Gastrocnemius medialis (tissue), 4 donors: ENCODE measurements around the gene DNAAF1. TPM values are rescaled to one million over a fixed set of nuclear protein-coding genes. Genes with fewer than 3 reads are reported as not detected.
"Not testable (repeated sequence)": the region's sequence is repeated elsewhere in the genome, so short reads cannot be mapped to it uniquely, and the experiment has no call there.

Experiments
- ATAC-seq, 2 donors: fragments of 150-250 bp; one replicate each; pipeline ENCODE4 v1.9.1; 2016
- DNase-seq, 2 donors: peaks; one replicate each; pipeline ENCODE4 v3.0.0-alpha.2; 2019
- H3K27ac ChIP-seq, 4 donors: fragments of 200-600 bp; sonication (generic); 1 replicate in 1 of 4; 2 replicates in 3 of 4; pipeline ENCODE4 v1.5.1; 2016 to 2018; ENCODE audit warnings: mild to moderate bottlenecking in 2 of 4, moderate library complexity in 1 of 4
- H3K27me3 ChIP-seq, 3 donors: fragments of 200-600 bp; sonication (generic) in 2 of 3; 1 replicate in 1 of 3; 2 replicates in 2 of 3; pipeline versions ENCODE4 v1.5.1 to v1.6.0; 2016 to 2019; ENCODE audit warnings: mild to moderate bottlenecking in 1 of 3, moderate library complexity in 1 of 3
- H3K36me3 ChIP-seq, 2 donors: fragments of 200-600 bp; sonication (generic) in 1 of 2; one replicate each; pipeline ENCODE4 v1.5.1; 2017 to 2018
- H3K4me1 ChIP-seq, 2 donors: fragments of 200-600 bp; sonication (generic) in 1 of 2; one replicate each; pipeline ENCODE4 v1.5.1; 2016 to 2017; ENCODE audit warnings: mild to moderate bottlenecking in 2 of 2
- H3K4me3 ChIP-seq, 4 donors: fragments of 200-600 bp; sonication (generic) in 3 of 4; 1 replicate in 1 of 4; 2 replicates in 3 of 4; pipeline ENCODE4 v1.5.1; 2016 to 2019; ENCODE audit warnings: mild to moderate bottlenecking in 2 of 4
- H3K9me3 ChIP-seq, 3 donors: fragments of 200-600 bp; sonication (generic) in 2 of 3; 1 replicate in 1 of 3; 2 replicates in 2 of 3; pipeline ENCODE4 v1.5.1; 2016 to 2019
- POLR2A ChIP-seq, 2 donors: fragments of 450-650 bp; IDR thresholded peaks; one replicate each; pipeline ENCODE4 v1.6.1; 2017; ENCODE audit warnings: antibody characterized with exemption in 2 of 2, mild to moderate bottlenecking in 2 of 2, moderate library complexity in 2 of 2
- in situ Hi-C, 4 donors: fragments of 200-750 bp; cut with MboI; loops; one replicate each; pipeline versions ENCODE4 v1.15.0 to v1.8.0; 2017; ENCODE audit warnings: low sequenced_read_pairs in 4 of 4
- intact Hi-C: fragments of 100-400 bp; cut with DNase I; formaldehyde crosslinking; loops from one replicate; pipeline ENCODE4 v1.15.1; 2023; ENCODE audit warnings: low total_unique reads
- total RNA-seq, 4 donors: library from RNA; depleted of rRNA; stranded (reverse); fragments of >200 nt; gene quantifications; one replicate each; pipeline versions ENCODE4 v1.1.0 to v1.2.3, GENCODE V29; 2016
- TF ChIP-seq, protein P1 (sequence below), 5 experiments: fragments of 450-650 bp in 3 of 5; fragments of 200-600 bp in 2 of 5; sonication (generic) in 2 of 5; IDR thresholded peaks in 4 of 5; conservative IDR thresholded peaks in 1 of 5; 1 replicate in 4 of 5; 2 replicates in 1 of 5; pipeline ENCODE4 v1.5.1; 2016 to 2019; ENCODE audit warnings: antibody characterized with exemption in 5 of 5, mild to moderate bottlenecking in 3 of 5, moderate library complexity in 3 of 5

DNAAF1 gene
- total RNA-seq, 4 donors from 2014 or later: not detected

DNA sequence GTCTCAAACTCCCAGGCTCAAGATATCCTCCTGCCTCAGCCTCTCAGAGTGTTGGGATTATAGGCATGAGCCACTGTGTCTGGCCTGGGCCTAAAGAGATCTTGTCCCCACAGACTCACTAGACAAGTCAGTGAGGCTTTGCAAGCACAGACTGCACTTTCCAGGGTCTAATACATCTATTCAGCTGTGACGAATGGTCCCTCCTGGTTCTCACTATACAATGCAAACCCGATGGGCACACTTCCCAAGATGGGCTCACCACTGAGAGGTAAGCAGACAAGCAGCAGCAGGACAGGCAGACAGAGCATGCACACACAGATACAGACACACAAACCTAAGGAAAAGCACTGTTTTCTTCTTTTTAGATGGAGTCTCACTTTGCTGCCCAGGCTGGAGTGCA, 37.2 kb upstream of the DNAAF1 start:
- no peak for TF ChIP-seq POLR2A (IDR thresholded peaks at IDR 0.05)
- TF ChIP-seq, protein P1, sequence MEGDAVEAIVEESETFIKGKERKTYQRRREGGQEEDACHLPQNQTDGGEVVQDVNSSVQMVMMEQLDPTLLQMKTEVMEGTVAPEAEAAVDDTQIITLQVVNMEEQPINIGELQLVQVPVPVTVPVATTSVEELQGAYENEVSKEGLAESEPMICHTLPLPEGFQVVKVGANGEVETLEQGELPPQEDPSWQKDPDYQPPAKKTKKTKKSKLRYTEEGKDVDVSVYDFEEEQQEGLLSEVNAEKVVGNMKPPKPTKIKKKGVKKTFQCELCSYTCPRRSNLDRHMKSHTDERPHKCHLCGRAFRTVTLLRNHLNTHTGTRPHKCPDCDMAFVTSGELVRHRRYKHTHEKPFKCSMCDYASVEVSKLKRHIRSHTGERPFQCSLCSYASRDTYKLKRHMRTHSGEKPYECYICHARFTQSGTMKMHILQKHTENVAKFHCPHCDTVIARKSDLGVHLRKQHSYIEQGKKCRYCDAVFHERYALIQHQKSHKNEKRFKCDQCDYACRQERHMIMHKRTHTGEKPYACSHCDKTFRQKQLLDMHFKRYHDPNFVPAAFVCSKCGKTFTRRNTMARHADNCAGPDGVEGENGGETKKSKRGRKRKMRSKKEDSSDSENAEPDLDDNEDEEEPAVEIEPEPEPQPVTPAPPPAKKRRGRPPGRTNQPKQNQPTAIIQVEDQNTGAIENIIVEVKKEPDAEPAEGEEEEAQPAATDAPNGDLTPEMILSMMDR (IDR thresholded peaks at IDR 0.05 in 4 of 5, conservative IDR thresholded peaks at IDR 0.05 in 1 of 5): no peak
- intact Hi-C loops: loop anchor here (5.0 kb wide), 2 partner anchors 34 to 211 kb away; partner anchors contain the start of gene MLYCD
- ATAC-seq (no peak), DNase-seq (no peak)
- in situ Hi-C loops: no loop called here
- Histone ChIP-seq H3K9me3 (no peaks in the 10 kb centered on the region), H3K27ac (peak overlapping the region; percentile 72 to 86 (median 79)), H3K4me3 (no peak overlapping the region), H3K27me3 (no peaks in the 10 kb centered on the region), H3K36me3 (no peaks in the 10 kb centered on the region), H3K4me1 (peaks cover 47 to 57% of the 10 kb centered on the region in 2 donors)

DNA sequence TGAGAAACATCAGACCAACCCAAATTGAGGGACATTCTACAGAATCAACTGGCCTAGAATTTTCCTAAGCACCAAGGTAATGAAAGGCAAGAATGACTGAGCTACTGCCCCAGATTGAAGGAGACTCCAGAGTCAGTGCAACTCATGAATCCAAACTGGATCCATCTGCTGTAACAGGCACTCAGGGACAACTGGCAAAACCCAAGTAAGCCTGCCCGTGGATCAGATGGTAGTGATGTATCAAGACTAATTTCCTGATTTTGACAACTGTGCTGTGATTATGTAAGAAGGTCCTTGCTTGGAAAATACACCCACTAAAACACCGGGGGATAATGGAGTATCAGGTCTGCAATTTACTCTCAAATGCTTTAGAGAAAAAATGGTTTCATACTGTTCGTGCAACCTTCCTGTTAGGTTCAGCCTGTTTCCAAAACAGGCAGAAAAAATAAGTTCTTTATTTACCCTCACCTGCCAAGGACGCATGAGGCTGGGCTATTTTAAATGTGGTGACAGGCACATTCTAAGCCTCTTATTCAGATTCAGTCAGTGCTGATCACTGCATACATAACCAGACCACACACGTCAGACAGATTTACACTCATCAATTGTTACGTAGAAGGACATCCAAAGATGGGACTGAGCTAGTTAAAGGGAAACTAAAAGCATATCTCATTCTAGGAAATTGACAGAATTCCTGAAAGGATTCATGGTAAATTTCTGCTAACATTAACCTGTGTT, 35.3 kb upstream of the DNAAF1 start:
- peak overlapping the region; percentile 72 to 86 (median 79) for H3K27ac ChIP-seq

DNA sequence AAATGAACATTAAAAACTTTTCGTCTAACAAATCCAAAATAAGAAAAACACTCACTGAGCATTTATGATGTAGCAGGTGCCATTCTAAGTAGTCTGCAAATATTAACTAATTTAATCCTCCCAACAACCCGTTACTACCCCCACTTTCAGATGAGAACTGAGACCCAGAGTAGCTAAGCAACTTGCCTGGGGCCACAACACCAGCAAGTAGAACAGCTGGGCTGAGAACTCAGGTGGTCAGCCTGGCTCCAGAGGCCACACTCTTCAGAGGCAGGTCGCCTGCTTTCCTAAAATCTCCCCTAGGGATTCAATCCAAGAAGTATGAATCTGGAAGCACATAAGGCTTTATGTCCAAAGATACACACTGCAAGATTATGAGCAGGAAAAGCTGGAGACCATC, 34.6 kb upstream of the DNAAF1 start:
- no peak for DNase-seq
- Histone ChIP-seq H3K4me1 (peaks cover 64% of the 10 kb centered on the region in 2 donors), H3K27ac (peak overlapping the region; percentile 72 to 86 (median 79)), H3K27me3 (no peaks in the 10 kb centered on the region), H3K36me3 (no peaks in the 10 kb centered on the region), H3K9me3 (no peaks in the 10 kb centered on the region), H3K4me3 (no peak overlapping the region)
- TF ChIP-seq, protein P1 (IDR thresholded peaks at IDR 0.05 in 4 of 5, conservative IDR thresholded peaks at IDR 0.05 in 1 of 5): no peak
- TF ChIP-seq POLR2A (IDR thresholded peaks at IDR 0.05): no peak
- intact Hi-C loops: no loop called here
- in situ Hi-C loops: no loop called here
- no peak for ATAC-seq

More for the DNA sequence above, 35.3 kb upstream of the DNAAF1 start:
- Histone ChIP-seq H3K36me3 (no peaks in the 10 kb centered on the region), H3K27me3 (no peaks in the 10 kb centered on the region), H3K4me3 (no peak overlapping the region), H3K9me3 (no peaks in the 10 kb centered on the region), H3K4me1 (peaks cover 56 to 61% of the 10 kb centered on the region in 2 donors)
- DNase-seq: peak; percentile 32 to 35
- intact Hi-C loops: loop anchor here (5.0 kb wide), 2 partner anchors 33 to 212 kb away; partner anchors contain the start of gene MLYCD
- TF ChIP-seq, protein P1 (IDR thresholded peaks at IDR 0.05 in 4 of 5, conservative IDR thresholded peaks at IDR 0.05 in 1 of 5): no peak
- TF ChIP-seq POLR2A (IDR thresholded peaks at IDR 0.05): peak in 1 of 2 donors; percentile 22
- peak; percentile 89 to 95 for ATAC-seq
- in situ Hi-C loops: no loop called here

DNA sequence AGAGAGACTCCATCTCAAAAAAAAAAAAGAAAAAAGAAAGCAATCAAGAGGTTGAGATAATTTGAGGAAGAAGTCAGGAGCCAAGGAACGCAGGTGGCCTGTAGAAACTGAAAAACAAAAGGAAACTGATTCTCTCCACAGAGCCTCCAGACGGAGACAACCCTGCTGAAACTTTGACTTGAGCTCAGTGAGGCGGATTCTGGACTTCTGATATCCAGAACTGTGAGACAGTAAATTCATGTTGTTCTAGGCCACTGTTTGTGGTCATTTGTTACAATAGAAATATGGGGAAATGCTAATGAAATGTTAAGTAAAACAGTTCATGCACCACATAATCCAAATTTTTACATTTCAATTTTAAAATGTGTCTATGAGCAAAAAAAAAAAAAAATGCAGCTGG, 33.6 kb upstream of the DNAAF1 start:
- Histone ChIP-seq H3K27me3 (no peaks in the 10 kb centered on the region), H3K4me1 (peaks cover 59 to 68% of the 10 kb centered on the region in 2 donors), H3K9me3 (no peaks in the 10 kb centered on the region), H3K4me3 (no peak overlapping the region), H3K27ac (peak overlapping the region; percentile 72 to 86 (median 79)), H3K36me3 (no peaks in the 10 kb centered on the region)
- ATAC-seq (no peak), DNase-seq (no peak)
- intact Hi-C loops: no loop called here
- no peak for TF ChIP-seq POLR2A (IDR thresholded peaks at IDR 0.05)
- TF ChIP-seq, protein P1 (IDR thresholded peaks at IDR 0.05 in 4 of 5, conservative IDR thresholded peaks at IDR 0.05 in 1 of 5): no peak
- in situ Hi-C loops: no loop called here

DNA sequence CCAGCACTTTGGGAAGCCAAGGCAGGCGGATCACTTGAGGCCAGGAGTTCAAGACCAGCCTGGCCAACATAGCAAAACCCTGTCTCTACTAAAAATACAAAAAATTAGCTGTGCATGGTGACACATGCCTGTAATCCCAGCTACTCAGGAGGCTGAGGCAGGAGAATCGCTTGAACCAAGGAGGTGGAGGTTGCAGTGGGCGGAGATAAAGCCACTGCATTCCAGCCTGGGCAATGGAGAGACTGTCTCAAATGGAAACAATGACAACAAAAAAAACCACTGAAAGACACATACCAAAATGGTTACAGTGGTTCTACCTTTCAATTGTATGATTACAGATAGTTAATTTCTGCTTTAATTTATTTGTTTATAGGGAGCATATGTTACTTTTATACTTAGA, 33.2 kb upstream of the DNAAF1 start:
- peaks cover 59 to 64% of the 10 kb centered on the region in 2 donors for H3K4me1 ChIP-seq
- peak overlapping the region in 3 of 4 donors; percentile 22 to 86 (median 72) for H3K27ac ChIP-seq
- in situ Hi-C loops, ATAC-seq, H3K4me3 ChIP-seq, H3K9me3 ChIP-seq, H3K36me3 ChIP-seq, DNase-seq, intact Hi-C loops, H3K27me3 ChIP-seq: not testable (repeated sequence)
